DMS153 treated with DMSO at 0.1 percent for 48 hours (cell line): Measurements from ENCODE around the gene NECAP2.
"Not testable (repeated sequence)": the region's sequence is repeated elsewhere in the genome, so short reads cannot be mapped to it uniquely, and the experiment has no call there.

Experiments
- DNase-seq: peaks from one replicate; lab custom pipeline; 2025; ENCODE audit not compliant: unreplicated experiment; lab: John Stamatoyannopoulos, UW

The NECAP2 gene

GRCh38 chr1:16492937-16493336 lies 52.4 kb downstream of the NECAP2 start:
- not testable (repeated sequence) for DNase-seq

- not testable (repeated sequence) for DNase-seq
These were observed 53.2 kb downstream of the NECAP2 start for GRCh38 chr1:16493731-16494130.

DNA sequence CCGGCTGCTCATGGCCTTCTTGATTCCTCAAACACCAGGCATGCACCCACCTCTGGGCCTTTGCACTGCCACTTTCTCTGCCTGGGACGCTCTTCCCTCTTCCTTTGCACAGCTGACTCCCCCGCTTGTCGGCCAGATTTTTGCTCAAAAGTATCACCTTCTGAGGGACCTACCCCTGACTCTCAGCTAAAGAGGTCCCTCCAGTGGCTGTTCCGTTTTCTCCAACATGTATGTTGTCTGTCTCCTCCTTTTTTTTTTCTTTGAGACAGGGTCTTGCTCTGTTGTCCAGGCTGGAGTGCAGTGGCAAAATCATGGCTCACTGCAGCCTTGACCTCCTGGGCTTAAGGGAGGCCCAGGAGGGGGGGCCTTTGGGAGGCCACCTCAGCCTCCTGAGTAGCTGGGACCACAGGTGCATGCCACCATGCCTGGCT lies 57.0 kb downstream of the NECAP2 start:
- not testable (repeated sequence) for DNase-seq

GRCh38 chr1:16498047-16498446 lies 57.5 kb downstream of the NECAP2 start:
- DNase-seq, result not testable (repeated sequence)

DNA sequence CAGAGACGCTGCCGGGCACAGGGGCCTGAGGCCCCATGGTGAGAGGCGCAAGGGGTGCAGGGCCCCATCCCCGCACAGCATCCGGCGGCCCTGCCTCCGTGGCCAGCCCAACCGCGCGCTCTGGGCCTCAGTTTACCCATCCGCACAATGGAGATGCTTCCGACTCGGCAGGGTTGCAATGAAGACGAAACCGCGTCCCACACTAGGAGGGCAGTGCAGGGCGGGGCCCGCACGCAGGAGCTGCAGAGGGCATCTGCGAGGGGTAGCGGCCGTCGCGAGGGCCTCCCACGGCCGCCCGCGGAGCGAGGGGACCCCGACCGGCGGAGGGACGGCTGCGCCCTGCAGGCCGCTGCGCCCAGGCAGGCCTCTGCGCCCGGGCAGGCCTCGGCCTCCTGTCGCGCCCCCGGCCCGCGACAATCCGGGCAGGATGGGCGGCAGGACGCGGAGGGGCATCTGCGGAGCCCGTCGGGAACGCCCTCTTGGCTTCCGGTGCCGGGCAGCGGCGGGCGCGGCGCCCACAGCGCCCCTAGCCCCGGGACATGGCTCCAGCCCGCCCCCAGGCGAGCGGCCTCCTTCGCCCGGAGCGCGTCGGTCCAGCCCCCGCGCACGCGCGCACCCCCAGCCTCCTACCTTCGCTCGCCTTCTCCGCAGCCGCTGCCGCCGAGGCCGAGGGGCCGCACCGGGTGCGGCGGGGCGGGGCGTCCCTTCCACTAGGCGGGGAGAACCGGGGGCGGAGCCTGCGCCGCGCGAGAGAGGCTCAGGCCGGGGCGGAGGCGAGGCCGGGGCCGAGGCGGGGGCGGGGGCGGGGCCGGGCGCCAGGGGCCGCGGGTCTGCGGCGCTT lies 58.3 kb downstream of the NECAP2 start:
- DNase-seq, result peak; percentile 63

GRCh38 chr1:16500466-16500865 lies 59.9 kb downstream of the NECAP2 start:
- DNase-seq, result not testable (repeated sequence)

DNA sequence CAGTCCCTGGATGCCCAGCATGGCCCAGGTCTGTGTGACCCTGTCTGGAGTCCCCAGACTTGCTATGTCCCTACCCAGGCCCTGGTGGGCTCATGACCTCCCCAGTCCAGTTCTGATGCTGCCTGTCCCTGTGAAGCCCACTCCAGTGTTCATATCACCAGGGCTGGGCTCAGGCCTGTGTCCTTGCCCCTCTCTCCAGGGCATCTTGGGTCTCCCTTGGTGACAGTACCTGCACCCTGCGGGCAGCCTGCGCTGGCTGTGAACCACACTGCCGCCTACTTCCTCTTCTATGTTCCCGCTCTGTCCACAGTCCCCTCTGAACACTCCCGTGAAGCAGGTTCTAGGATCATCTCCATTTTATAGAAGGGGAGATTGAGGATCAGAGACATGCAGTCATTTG lies 60.5 kb downstream of the NECAP2 start:
- not testable (repeated sequence) for DNase-seq

GRCh38 chr1:16501446-16501845 lies 60.9 kb downstream of the NECAP2 start:
- not testable (repeated sequence) for DNase-seq

GRCh38 chr1:16503494-16503893 lies 63.0 kb downstream of the NECAP2 start:
- no peak for DNase-seq

DNA sequence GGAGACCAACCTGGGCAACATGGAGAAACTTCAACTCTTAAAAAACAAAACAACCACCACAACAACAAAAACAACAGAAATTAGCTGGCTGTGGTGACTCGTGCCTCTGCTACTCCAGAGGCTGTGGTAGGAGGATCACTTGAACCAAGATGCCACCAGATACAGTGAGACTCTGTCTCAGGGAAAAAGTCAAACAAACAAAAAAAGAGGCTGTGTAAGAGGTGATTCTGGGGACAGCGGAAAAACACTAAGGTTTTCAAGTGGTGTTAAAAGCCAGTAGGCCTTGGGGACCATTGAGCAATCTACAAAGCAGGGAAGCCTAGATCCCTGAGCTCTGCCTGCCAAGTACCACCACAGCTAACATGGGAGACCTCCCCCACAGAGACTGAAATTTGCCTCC lies 65.3 kb downstream of the NECAP2 start:
- DNase-seq, result not testable (repeated sequence)

- not testable (repeated sequence) for DNase-seq
These were observed 66.0 kb downstream of the NECAP2 start for GRCh38 chr1:16506364-16507136.

DNA sequence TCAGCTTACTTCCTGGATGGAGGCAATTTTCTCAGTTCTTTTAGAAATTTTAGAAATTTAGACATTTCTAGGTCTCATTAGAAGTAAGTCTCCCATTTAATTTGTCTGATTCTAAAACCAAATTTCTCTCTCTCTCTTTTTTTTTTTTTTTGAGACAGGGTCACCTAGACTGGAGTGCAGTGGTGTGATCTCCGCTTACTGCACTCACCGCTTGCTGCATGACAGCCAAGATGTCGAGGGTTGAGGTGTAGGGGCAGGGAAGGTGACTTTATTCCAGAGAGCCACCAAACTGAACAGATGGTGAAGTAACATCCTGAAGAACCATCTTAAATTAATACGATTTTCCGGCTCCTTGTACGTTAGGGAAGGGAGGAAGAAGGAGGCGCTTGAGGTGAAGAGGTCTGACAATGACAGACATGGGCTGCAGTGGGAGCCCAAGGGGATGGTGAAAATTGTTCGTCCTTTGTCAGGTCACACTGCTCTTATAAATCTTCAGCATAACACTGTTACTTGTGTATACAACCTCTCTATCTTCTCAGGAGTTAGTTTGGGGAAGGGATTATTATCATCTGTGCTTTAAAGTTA lies 68.4 kb downstream of the NECAP2 start:
- not testable (repeated sequence) for DNase-seq
